Endodermal cell (in vitro differentiated cells): ENCODE data around the gene ORC5. TPM values are rescaled to one million over a fixed set of nuclear protein-coding genes. Genes with fewer than 3 reads are reported as not detected.

Experiments used
- DNase-seq: peaks from one replicate; pipeline ENCODE4 v3.0.0-alpha.2; 2017
- H3K27ac ChIP-seq: 2 replicates; pipeline ENCODE4 v1.5.1; 2013; ENCODE audit warnings: mild to moderate bottlenecking, low read depth, low read length, moderate library complexity
- H3K27me3 ChIP-seq: 2 replicates; pipeline ENCODE4 v1.6.1; 2013; ENCODE audit warnings: mild to moderate bottlenecking, low read length, moderate library complexity; ENCODE audit not compliant: insufficient read depth, control insufficient read depth, poor library complexity, severe bottlenecking
- H3K36me3 ChIP-seq: 2 replicates; pipeline ENCODE4 v1.7.0; 2013; ENCODE audit warnings: mild to moderate bottlenecking, low read length, moderate library complexity; ENCODE audit not compliant: control insufficient read depth, insufficient read depth
- H3K4me1 ChIP-seq: one replicate; pipeline ENCODE4 v1.7.0; 2013; ENCODE audit warnings: low read length; ENCODE audit not compliant: control insufficient read depth, insufficient read depth
- H3K4me3 ChIP-seq: 2 replicates; pipeline ENCODE4 v1.5.1; 2013; ENCODE audit warnings: mild to moderate bottlenecking, low read length, moderate library complexity
- H3K9ac ChIP-seq: 2 replicates; pipeline ENCODE4 v1.6.1; 2013; ENCODE audit warnings: mild to moderate bottlenecking, low read length, moderate library complexity; ENCODE audit not compliant: poor library complexity, severe bottlenecking; ENCODE audit errors: extremely low read depth
- H3K9me3 ChIP-seq: 2 replicates; pipeline ENCODE4 v1.6.1; 2013; ENCODE audit warnings: mild to moderate bottlenecking, low read length, moderate library complexity; ENCODE audit not compliant: control insufficient read depth
- H3K27ac Mint-ChIP-seq: 2 replicates; pipeline ENCODE4 v1.8.0; 2020; ENCODE audit warnings: mixed read lengths
- H3K27me3 Mint-ChIP-seq: 2 replicates; pipeline ENCODE4 v1.8.0; 2021; ENCODE audit warnings: mild to moderate bottlenecking, mixed read lengths; ENCODE audit not compliant: insufficient read depth
- H3K36me3 Mint-ChIP-seq: 2 replicates; pipeline ENCODE4 v1.8.0; 2020; ENCODE audit warnings: low read depth, mixed read lengths
- H3K4me1 Mint-ChIP-seq: 2 replicates; pipeline ENCODE4 v1.8.0; 2020; ENCODE audit warnings: mixed read lengths
- H3K4me3 Mint-ChIP-seq: 2 replicates; pipeline ENCODE4 v1.8.0; 2020; ENCODE audit warnings: mild to moderate bottlenecking, moderate library complexity, mixed read lengths
- H3K9me3 Mint-ChIP-seq: 2 replicates; pipeline ENCODE4 v1.8.0; 2020; ENCODE audit warnings: mild to moderate bottlenecking, mixed read lengths
- WGBS, 2 experiments: methylation state at CpG; one replicate each; pipeline versions ENCODE4 v1.1.5 to v1.1.7; 2013; ENCODE audit warnings: missing lambda C conversion rate in 2 of 2, mixed read lengths in 1 of 2; ENCODE audit not compliant: insufficient coverage in 1 of 2, insufficient read length in 1 of 2; 5-methylcytosine and 5-hydroxymethylcytosine counted together
- total RNA-seq, 2 donors: library from RNA; stranded (reverse); fragmentation: NEBNext Ultra II Directional in 1 of 2; extraction: Animal tissue kit (Norgen Biotek cat#: 25700) in 1 of 2; gene quantifications; 2 replicates in 1 of 2; 3 replicates in 1 of 2; pipeline ENCODE4 v1.2.1, GENCODE V29; 2021
- TF ChIP-seq, protein P1 (sequence below): fragments of 200-600 bp; sonication (generic); conservative IDR thresholded peaks from 2 replicates; pipeline ENCODE4 v1.5.0; 2021; ENCODE audit warnings: antibody characterized with exemption, mild to moderate bottlenecking

The ORC5 gene
- total RNA-seq, 2 donors from 2014 or later = 22.5 to 22.7 TPM

DNA sequence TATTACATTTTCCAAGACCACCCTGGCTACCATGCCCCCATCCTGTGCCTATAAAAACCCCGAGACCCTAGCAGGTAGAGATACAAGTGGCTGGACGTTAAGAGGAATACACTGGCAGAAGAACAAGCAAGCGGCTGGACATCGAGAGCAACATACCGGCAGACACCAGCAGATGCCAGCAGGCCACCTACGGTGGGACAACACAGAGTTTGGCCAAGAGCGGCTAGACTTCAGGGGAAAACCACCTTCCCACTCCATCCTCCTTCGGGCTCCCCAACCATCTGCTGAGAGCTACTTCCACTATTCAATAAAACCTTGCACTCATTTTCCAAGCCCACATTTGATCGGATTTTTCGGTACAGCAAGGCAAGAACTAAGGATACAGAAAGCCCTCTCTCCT, 70.3 kb downstream of the ORC5 start:
- peaks cover 9% of the 10 kb centered on the region for H3K36me3 Mint-ChIP-seq
- WGBS, 2 experiments = 94 to 98% methylated on average over 6 to 10 of the region's 10 CpGs
- H3K4me3 ChIP-seq = no peak overlapping the region
- no peaks in the 10 kb centered on the region for H3K4me1 ChIP-seq
- no peak overlapping the region for H3K4me3 Mint-ChIP-seq
- no peak overlapping the region for H3K9ac ChIP-seq
- H3K27me3 Mint-ChIP-seq = no peaks in the 10 kb centered on the region
- no peaks in the 10 kb centered on the region for H3K4me1 Mint-ChIP-seq
- no peaks in the 10 kb centered on the region for H3K9me3 Mint-ChIP-seq
- H3K27ac ChIP-seq = no peak overlapping the region
- TF ChIP-seq, protein P1, sequence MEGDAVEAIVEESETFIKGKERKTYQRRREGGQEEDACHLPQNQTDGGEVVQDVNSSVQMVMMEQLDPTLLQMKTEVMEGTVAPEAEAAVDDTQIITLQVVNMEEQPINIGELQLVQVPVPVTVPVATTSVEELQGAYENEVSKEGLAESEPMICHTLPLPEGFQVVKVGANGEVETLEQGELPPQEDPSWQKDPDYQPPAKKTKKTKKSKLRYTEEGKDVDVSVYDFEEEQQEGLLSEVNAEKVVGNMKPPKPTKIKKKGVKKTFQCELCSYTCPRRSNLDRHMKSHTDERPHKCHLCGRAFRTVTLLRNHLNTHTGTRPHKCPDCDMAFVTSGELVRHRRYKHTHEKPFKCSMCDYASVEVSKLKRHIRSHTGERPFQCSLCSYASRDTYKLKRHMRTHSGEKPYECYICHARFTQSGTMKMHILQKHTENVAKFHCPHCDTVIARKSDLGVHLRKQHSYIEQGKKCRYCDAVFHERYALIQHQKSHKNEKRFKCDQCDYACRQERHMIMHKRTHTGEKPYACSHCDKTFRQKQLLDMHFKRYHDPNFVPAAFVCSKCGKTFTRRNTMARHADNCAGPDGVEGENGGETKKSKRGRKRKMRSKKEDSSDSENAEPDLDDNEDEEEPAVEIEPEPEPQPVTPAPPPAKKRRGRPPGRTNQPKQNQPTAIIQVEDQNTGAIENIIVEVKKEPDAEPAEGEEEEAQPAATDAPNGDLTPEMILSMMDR = no peak
- DNase-seq = no peak
- H3K27ac Mint-ChIP-seq = no peak overlapping the region
- no peaks in the 10 kb centered on the region for H3K9me3 ChIP-seq
- H3K27me3 ChIP-seq = no peaks in the 10 kb centered on the region
- H3K36me3 ChIP-seq = peaks cover 31% of the 10 kb centered on the region

DNA sequence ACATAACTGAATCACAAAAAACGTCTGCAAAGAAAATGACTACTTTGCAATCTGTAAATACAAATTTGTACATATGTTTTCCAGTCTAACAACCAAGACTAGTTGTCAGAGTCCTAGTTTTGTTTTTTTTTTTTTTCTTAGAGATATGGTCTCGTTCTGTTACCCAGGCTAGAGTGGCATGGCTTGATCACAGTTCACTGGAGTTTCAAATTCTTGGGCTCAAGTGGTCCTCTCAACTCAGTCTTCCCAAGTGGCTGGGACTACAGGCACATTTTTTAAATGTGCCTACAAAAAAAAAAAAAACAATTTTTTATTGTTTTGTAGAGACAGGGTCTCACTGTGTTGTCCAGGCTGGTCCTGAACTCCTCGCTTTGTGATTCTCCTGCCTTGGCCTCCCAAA, 70.8 kb downstream of the ORC5 start:
- no peaks in the 10 kb centered on the region for H3K9me3 ChIP-seq
- WGBS, 2 experiments = 88 to 100% methylated on average over 2 to 3 of the region's 3 CpGs
- H3K4me1 ChIP-seq = no peaks in the 10 kb centered on the region
- H3K27ac ChIP-seq = no peak overlapping the region
- no peak overlapping the region for H3K4me3 ChIP-seq
- H3K9me3 Mint-ChIP-seq = no peaks in the 10 kb centered on the region
- no peaks in the 10 kb centered on the region for H3K27me3 Mint-ChIP-seq
- TF ChIP-seq, protein P1 = no peak
- peaks cover 9% of the 10 kb centered on the region for H3K36me3 Mint-ChIP-seq
- no peak overlapping the region for H3K9ac ChIP-seq
- no peak for DNase-seq
- no peak overlapping the region for H3K4me3 Mint-ChIP-seq
- peaks cover 36% of the 10 kb centered on the region for H3K36me3 ChIP-seq
- H3K27ac Mint-ChIP-seq = no peak overlapping the region
- no peaks in the 10 kb centered on the region for H3K4me1 Mint-ChIP-seq
- H3K27me3 ChIP-seq = no peaks in the 10 kb centered on the region

DNA sequence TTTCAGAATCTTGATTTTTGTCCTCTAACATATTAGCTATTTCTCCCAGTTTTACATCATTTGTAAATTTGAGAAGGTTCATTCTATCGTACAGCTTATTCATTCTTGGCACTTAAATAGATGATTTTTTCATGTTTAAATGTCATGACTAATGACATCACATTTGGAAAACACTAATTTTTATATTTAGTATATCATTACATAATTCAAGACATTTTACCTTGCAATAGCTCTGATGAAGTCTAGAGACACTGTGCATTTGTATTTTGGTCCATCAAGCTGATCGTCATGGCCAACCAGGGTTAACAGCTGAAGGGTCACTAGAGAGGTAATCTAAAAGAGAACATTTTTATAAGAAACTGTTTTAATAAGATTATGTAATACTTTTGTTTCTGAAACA, 71.3 kb downstream of the ORC5 start:
- no peaks in the 10 kb centered on the region for H3K4me1 Mint-ChIP-seq
- H3K27me3 ChIP-seq = no peaks in the 10 kb centered on the region
- 100% methylated on average over 1 of the region's 2 CpGs for WGBS, 2 experiments
- H3K36me3 ChIP-seq = peaks cover 39% of the 10 kb centered on the region
- H3K9ac ChIP-seq = no peak overlapping the region
- peaks cover 9% of the 10 kb centered on the region for H3K36me3 Mint-ChIP-seq
- H3K27ac Mint-ChIP-seq = no peak overlapping the region
- H3K4me1 ChIP-seq = no peaks in the 10 kb centered on the region
- H3K27me3 Mint-ChIP-seq = no peaks in the 10 kb centered on the region
- no peaks in the 10 kb centered on the region for H3K9me3 Mint-ChIP-seq
- H3K4me3 ChIP-seq = no peak overlapping the region
- no peak for DNase-seq
- no peak overlapping the region for H3K27ac ChIP-seq
- no peak overlapping the region for H3K4me3 Mint-ChIP-seq
- TF ChIP-seq, protein P1 = no peak
- H3K9me3 ChIP-seq = no peaks in the 10 kb centered on the region
